HepG2 (cell line): Measurements from ENCODE around the gene PLBD2. TPM values are rescaled to one million over a fixed set of nuclear protein-coding genes. Genes with fewer than 3 reads are reported as not detected.

Source experiments
- CCAR2 ChIP-seq: fragments of 200-400 bp; formaldehyde crosslinking; optimal IDR thresholded peaks from 2 replicates; pipeline ENCODE3; 2018; ENCODE audit warnings: low read depth, mild to moderate bottlenecking, low read length, moderate library complexity
- RAD21 ChIP-seq: fragments of 450-650 bp; formaldehyde crosslinking; IDR thresholded peaks from 2 replicates; pipeline ENCODE4 v1.5.0; 2020; ENCODE audit warnings: mild to moderate bottlenecking
- ZC3H13 ChIP-seq: sonication (generic); formaldehyde crosslinking; IDR thresholded peaks from 2 replicates; pipeline ENCODE4 v1.8.1; 2023; ENCODE audit warnings: mild to moderate bottlenecking, missing genetic modification reagents, moderate library complexity
- ZNF10 ChIP-seq: sonication (generic); formaldehyde crosslinking; IDR thresholded peaks from 2 replicates; pipeline ENCODE4 v1.4.0; 2020; ENCODE audit warnings: mild to moderate bottlenecking, low read depth, missing genetic modification reagents, borderline replicate concordance
- ZNF564 ChIP-seq: sonication (generic); formaldehyde crosslinking; IDR thresholded peaks from 2 replicates; pipeline ENCODE4 v1.8.1; 2023; ENCODE audit warnings: mild to moderate bottlenecking, missing genetic modification reagents
- ZNF607 ChIP-seq: sonication (generic); formaldehyde crosslinking; IDR thresholded peaks from 2 replicates; pipeline ENCODE4 v1.5.1; 2020; ENCODE audit warnings: missing genetic modification reagents, mild to moderate bottlenecking, borderline replicate concordance
- ZNF782 ChIP-seq: sonication (generic); formaldehyde crosslinking; IDR thresholded peaks from 2 replicates; pipeline ENCODE4 v1.4.0; 2020; ENCODE audit warnings: missing genetic modification reagents, mild to moderate bottlenecking, borderline replicate concordance
- ZNF879 ChIP-seq: sonication (generic); formaldehyde crosslinking; IDR thresholded peaks from 2 replicates; pipeline ENCODE4 v1.8.1; 2023; ENCODE audit warnings: missing genetic modification reagents
- polyA plus RNA-seq, 8 experiments: library from polyadenylated mRNA; depleted of rRNA in 3 of 8; stranded (reverse) in 7 of 8; unstranded in 1 of 8; fragments of >200 nt; fragmentation: Illumina TruSeq in 4 of 8; extraction: Trizol in 4 of 8; gene quantifications; 2 replicates each; pipeline versions ENCODE4 v1.2.1 to v1.2.3, GENCODE V29; 2011 to 2016; ENCODE audit warnings: low read depth in 4 of 8, missing spikeins in 1 of 8, mixed read lengths in 1 of 8; ENCODE audit not compliant: insufficient read depth in 1 of 8
- total RNA-seq, 5 experiments: library from RNA; depleted of rRNA; stranded (reverse); fragments of >200 nt; fragmentation: Illumina TruSeq; extraction: Trizol; gene quantifications; 2 replicates each; pipeline ENCODE4 v1.2.3, GENCODE V29; 2016; ENCODE audit warnings: low read depth in 1 of 5
- TF ChIP-seq, protein P1 (sequence below): sonication (generic); formaldehyde crosslinking; IDR thresholded peaks from 2 replicates; pipeline ENCODE4 v1.9.0; 2022; ENCODE audit warnings: low read depth, missing genetic modification reagents
- TF ChIP-seq, protein P2 (sequence below): sonication (generic); formaldehyde crosslinking; IDR thresholded peaks from 2 replicates; pipeline ENCODE4 v1.9.0; 2021; ENCODE audit warnings: missing genetic modification reagents, borderline replicate concordance
- TF ChIP-seq, protein P3 (sequence below): sonication (generic); formaldehyde crosslinking; IDR thresholded peaks from 2 replicates; pipeline ENCODE4 v1.4.0; 2020; ENCODE audit warnings: mild to moderate bottlenecking, missing genetic modification reagents
- TF ChIP-seq, protein P4 (sequence below): sonication (generic); formaldehyde crosslinking; IDR thresholded peaks from 2 replicates; pipeline ENCODE4 v1.8.0; 2023; ENCODE audit warnings: mild to moderate bottlenecking, missing genetic modification reagents
- TF ChIP-seq, protein P5 (sequence below): sonication (generic); formaldehyde crosslinking; IDR thresholded peaks from 2 replicates; pipeline ENCODE4 v1.4.0; 2020; ENCODE audit warnings: mild to moderate bottlenecking, missing genetic modification reagents
- TF ChIP-seq, protein P6 (sequence below), 2 experiments: fragments of 450-650 bp in 1 of 2; sonication (generic) in 1 of 2; formaldehyde crosslinking; IDR thresholded peaks; 2 replicates each; pipeline versions ENCODE4 v1.5.0 to v1.8.0; 2020 to 2022; ENCODE audit warnings: mild to moderate bottlenecking in 1 of 2, missing genetic modification reagents in 1 of 2
- TF ChIP-seq, protein P7 (sequence below): sonication (generic); formaldehyde crosslinking; IDR thresholded peaks from 2 replicates; pipeline ENCODE4 v1.5.0; 2020; ENCODE audit warnings: mild to moderate bottlenecking, missing genetic modification reagents, borderline replicate concordance

Gene PLBD2
- total and polyA plus RNA-seq, 2 of the 13 experiments (the other 11 are each of a cell fraction or from before 2014, with no cell fraction given), result 6.7 to 8.5 TPM

DNA sequence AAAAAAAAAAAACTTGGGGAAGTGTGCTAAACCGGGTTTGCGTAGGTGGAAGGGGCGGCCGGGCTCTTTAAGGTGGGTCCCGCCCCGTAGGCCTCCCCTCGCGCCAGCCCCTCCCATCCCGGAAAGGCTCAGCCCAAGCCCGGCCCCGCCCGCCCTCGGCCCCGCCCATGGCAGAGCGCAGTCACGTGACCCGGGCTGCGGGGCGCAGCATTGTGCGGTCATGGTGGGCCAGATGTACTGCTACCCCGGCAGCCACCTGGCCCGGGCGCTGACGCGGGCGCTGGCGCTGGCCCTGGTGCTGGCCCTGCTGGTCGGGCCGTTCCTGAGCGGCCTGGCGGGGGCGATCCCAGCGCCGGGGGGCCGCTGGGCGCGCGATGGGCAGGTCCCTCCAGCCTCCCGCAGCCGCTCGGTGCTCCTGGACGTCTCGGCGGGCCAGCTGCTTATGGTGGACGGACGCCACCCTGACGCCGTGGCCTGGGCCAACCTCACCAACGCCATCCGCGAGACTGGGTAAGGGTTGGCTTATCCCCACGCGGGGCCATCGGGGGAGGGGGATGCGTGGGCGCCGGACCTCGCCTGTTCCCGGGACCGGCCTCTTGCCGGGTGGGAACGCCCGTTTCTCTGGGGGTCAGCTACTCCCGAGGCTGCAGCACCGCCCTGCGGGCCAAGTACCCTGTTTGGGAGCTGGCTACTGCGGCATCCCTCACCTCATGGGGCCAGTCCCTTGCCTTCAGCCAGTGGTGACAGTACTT lies at the start of gene PLBD2 (continued):
- TF ChIP-seq, protein P1, sequence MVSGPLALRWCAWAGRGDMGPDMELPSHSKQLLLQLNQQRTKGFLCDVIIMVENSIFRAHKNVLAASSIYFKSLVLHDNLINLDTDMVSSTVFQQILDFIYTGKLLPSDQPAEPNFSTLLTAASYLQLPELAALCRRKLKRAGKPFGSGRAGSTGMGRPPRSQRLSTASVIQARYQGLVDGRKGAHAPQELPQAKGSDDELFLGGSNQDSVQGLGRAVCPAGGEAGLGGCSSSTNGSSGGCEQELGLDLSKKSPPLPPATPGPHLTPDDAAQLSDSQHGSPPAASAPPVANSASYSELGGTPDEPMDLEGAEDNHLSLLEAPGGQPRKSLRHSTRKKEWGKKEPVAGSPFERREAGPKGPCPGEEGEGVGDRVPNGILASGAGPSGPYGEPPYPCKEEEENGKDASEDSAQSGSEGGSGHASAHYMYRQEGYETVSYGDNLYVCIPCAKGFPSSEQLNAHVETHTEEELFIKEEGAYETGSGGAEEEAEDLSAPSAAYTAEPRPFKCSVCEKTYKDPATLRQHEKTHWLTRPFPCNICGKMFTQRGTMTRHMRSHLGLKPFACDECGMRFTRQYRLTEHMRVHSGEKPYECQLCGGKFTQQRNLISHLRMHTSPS, result no peak
- TF ChIP-seq, protein P2, sequence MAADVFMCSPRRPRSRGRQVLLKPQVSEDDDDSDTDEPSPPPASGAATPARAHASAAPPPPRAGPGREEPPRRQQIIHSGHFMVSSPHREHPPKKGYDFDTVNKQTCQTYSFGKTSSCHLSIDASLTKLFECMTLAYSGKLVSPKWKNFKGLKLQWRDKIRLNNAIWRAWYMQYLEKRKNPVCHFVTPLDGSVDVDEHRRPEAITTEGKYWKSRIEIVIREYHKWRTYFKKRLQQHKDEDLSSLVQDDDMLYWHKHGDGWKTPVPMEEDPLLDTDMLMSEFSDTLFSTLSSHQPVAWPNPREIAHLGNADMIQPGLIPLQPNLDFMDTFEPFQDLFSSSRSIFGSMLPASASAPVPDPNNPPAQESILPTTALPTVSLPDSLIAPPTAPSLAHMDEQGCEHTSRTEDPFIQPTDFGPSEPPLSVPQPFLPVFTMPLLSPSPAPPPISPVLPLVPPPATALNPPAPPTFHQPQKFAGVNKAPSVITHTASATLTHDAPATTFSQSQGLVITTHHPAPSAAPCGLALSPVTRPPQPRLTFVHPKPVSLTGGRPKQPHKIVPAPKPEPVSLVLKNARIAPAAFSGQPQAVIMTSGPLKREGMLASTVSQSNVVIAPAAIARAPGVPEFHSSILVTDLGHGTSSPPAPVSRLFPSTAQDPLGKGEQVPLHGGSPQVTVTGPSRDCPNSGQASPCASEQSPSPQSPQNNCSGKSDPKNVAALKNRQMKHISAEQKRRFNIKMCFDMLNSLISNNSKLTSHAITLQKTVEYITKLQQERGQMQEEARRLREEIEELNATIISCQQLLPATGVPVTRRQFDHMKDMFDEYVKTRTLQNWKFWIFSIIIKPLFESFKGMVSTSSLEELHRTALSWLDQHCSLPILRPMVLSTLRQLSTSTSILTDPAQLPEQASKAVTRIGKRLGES, result no peak
- TF ChIP-seq RAD21 (peak; percentile 40; the same call in 1 of the 2 replicates), ZC3H13 (CRISPR knock-in tag) (no peak), ZNF782 (CRISPR knock-in tag) (peak; percentile 81; the same call in 1 of the 2 replicates), ZNF879 (no peak), CCAR2 (no peak), ZNF607 (CRISPR knock-in tag) (0 out of 2 replicates have a peak, but pooled peaks have one; percentile 21), ZNF10 (no peak), ZNF564 (CRISPR knock-in tag) (0 out of 2 replicates have a peak, but pooled peaks have one; percentile 64)
- TF ChIP-seq, protein P3, sequence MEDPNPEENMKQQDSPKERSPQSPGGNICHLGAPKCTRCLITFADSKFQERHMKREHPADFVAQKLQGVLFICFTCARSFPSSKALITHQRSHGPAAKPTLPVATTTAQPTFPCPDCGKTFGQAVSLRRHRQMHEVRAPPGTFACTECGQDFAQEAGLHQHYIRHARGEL (CRISPR knock-in tag), result no peak
- TF ChIP-seq, protein P4, sequence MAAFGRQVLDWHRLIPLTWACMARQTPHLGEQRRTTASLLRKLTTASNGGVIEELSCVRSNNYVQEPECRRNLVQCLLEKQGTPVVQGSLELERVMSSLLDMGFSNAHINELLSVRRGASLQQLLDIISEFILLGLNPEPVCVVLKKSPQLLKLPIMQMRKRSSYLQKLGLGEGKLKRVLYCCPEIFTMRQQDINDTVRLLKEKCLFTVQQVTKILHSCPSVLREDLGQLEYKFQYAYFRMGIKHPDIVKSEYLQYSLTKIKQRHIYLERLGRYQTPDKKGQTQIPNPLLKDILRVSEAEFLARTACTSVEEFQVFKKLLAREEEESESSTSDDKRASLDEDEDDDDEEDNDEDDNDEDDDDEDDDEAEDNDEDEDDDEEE (CRISPR knock-in tag), result no peak
- TF ChIP-seq, protein P5, sequence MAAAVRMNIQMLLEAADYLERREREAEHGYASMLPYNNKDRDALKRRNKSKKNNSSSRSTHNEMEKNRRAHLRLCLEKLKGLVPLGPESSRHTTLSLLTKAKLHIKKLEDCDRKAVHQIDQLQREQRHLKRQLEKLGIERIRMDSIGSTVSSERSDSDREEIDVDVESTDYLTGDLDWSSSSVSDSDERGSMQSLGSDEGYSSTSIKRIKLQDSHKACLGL (CRISPR knock-in tag), result peak; percentile 54; the same call in 1 of the 2 replicates
- TF ChIP-seq, protein P6, sequence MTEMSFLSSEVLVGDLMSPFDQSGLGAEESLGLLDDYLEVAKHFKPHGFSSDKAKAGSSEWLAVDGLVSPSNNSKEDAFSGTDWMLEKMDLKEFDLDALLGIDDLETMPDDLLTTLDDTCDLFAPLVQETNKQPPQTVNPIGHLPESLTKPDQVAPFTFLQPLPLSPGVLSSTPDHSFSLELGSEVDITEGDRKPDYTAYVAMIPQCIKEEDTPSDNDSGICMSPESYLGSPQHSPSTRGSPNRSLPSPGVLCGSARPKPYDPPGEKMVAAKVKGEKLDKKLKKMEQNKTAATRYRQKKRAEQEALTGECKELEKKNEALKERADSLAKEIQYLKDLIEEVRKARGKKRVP (CRISPR knock-in tag; IDR thresholded peaks at IDR 0.05), result no peak
- TF ChIP-seq, protein P7, sequence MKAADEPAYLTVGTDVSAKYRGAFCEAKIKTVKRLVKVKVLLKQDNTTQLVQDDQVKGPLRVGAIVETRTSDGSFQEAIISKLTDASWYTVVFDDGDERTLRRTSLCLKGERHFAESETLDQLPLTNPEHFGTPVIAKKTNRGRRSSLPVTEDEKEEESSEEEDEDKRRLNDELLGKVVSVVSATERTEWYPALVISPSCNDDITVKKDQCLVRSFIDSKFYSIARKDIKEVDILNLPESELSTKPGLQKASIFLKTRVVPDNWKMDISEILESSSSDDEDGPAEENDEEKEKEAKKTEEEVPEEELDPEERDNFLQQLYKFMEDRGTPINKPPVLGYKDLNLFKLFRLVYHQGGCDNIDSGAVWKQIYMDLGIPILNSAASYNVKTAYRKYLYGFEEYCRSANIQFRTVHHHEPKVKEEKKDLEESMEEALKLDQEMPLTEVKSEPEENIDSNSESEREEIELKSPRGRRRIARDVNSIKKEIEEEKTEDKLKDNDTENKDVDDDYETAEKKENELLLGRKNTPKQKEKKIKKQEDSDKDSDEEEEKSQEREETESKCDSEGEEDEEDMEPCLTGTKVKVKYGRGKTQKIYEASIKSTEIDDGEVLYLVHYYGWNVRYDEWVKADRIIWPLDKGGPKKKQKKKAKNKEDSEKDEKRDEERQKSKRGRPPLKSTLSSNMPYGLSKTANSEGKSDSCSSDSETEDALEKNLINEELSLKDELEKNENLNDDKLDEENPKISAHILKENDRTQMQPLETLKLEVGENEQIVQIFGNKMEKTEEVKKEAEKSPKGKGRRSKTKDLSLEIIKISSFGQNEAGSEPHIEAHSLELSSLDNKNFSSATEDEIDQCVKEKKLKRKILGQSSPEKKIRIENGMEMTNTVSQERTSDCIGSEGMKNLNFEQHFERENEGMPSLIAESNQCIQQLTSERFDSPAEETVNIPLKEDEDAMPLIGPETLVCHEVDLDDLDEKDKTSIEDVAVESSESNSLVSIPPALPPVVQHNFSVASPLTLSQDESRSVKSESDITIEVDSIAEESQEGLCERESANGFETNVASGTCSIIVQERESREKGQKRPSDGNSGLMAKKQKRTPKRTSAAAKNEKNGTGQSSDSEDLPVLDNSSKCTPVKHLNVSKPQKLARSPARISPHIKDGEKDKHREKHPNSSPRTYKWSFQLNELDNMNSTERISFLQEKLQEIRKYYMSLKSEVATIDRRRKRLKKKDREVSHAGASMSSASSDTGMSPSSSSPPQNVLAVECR, result peak; percentile 76; the same call in 1 of the 2 replicates
